H1 (cell line): ENCODE measurements around the gene GRK5. TPM values are rescaled to one million over a fixed set of nuclear protein-coding genes. Genes with fewer than 3 reads are reported as not detected.

Experiments used
- CTCF ChIA-PET: fragments of 300-600 bp; sonication (Branson Sonifier 250); formaldehyde crosslinking; loops from one replicate; lab custom pipeline; 2021; ENCODE audit not compliant: partially characterized antibody; lab: Charles Lee
- POLR2A ChIA-PET: fragments of 300-600 bp; sonication (Branson Sonifier 250); formaldehyde crosslinking; loops from one replicate; lab custom pipeline; 2021; ENCODE audit warnings: inconsistent platforms; ENCODE audit not compliant: partially characterized antibody; lab: Charles Lee
- DNase-seq, 2 experiments: peaks; one replicate each; pipeline versions ENCODE4 v3.0.0 to v3.0.0-alpha.2; 2010 to 2022; ENCODE audit warnings: low spot score in 2 of 2, low read depth in 1 of 2, mixed read lengths in 1 of 2
- FAIRE-seq: peaks from 2 replicates; lab custom pipeline; 2011; peaks lifted over from hg19 to GRCh38; lab: Jason Lieb, UNC
- H2AFZ ChIP-seq: 2 replicates; pipeline ENCODE4 v1.8.1; 2012; ENCODE audit warnings: low read length, inconsistent platforms
- H2AK5ac ChIP-seq: 2 replicates; pipeline ENCODE4 v1.6.1; 2013; ENCODE audit warnings: low read depth, low read length
- H2BK120ac ChIP-seq: replicated peaks from 2 replicates; pipeline ENCODE3; 2013; ENCODE audit warnings: low read depth, low read length, inconsistent platforms
- H2BK12ac ChIP-seq: 2 replicates; pipeline ENCODE4 v1.6.1; 2013; ENCODE audit warnings: low read depth, low read length
- H2BK15ac ChIP-seq: 2 replicates; pipeline ENCODE4 v1.6.1; 2013; ENCODE audit warnings: low read length
- H2BK20ac ChIP-seq: 2 replicates; pipeline ENCODE4 v1.6.1; 2013; ENCODE audit warnings: low read length
- H2BK5ac ChIP-seq: 2 replicates; pipeline ENCODE4 v1.6.1; 2013; ENCODE audit warnings: low read depth, low read length
- H3K14ac ChIP-seq: 2 replicates; pipeline ENCODE4 v1.6.1; 2013; ENCODE audit warnings: inconsistent platforms; ENCODE audit not compliant: insufficient read length
- H3K18ac ChIP-seq: 2 replicates; pipeline ENCODE4 v1.6.1; 2013; ENCODE audit warnings: low read length; ENCODE audit errors: extremely low read depth
- H3K23ac ChIP-seq: 2 replicates; pipeline ENCODE4 v1.6.1; 2013; ENCODE audit warnings: inconsistent platforms; ENCODE audit not compliant: insufficient read length
- H3K23me2 ChIP-seq: 2 replicates; pipeline ENCODE4 v1.6.1; 2013; ENCODE audit warnings: low read depth, low read length
- H3K27ac ChIP-seq: 2 replicates; pipeline ENCODE4 v1.6.1; 2011; ENCODE audit warnings: low read depth, low read length, inconsistent platforms
- H3K27me3 ChIP-seq, 4 experiments: replicated peaks in 1 of 4; 1 replicate in 1 of 4; 2 replicates in 3 of 4; pipeline versions ENCODE4 v1.6.1 to v1.8.1; 2011 to 2013; ENCODE audit warnings: low read length in 3 of 4, mild to moderate bottlenecking in 3 of 4, inconsistent platforms in 2 of 4, mixed read lengths in 2 of 4, moderate library complexity in 1 of 4; ENCODE audit not compliant: control insufficient read depth in 3 of 4, insufficient read depth in 3 of 4; ENCODE audit errors: extremely low read depth in 1 of 4
- H3K36me3 ChIP-seq, 4 experiments: 2 replicates each; pipeline versions ENCODE4 v1.6.1 to v1.8.1; 2011 to 2013; ENCODE audit warnings: mild to moderate bottlenecking in 4 of 4, low read length in 3 of 4, moderate library complexity in 2 of 4, control low read depth in 1 of 4, inconsistent platforms in 1 of 4; ENCODE audit not compliant: insufficient read depth in 4 of 4, control insufficient read depth in 2 of 4
- H3K4ac ChIP-seq: replicated peaks from 2 replicates; pipeline ENCODE3; 2013; ENCODE audit warnings: low read length, low read depth, mixed read lengths, inconsistent platforms; ENCODE audit not compliant: insufficient read length
- H3K4me1 ChIP-seq, 4 experiments: replicated peaks in 1 of 4; 1 replicate in 1 of 4; 2 replicates in 3 of 4; pipeline versions ENCODE4 v1.6.1 to v1.8.1; 2011 to 2013; ENCODE audit warnings: low read length in 3 of 4, inconsistent platforms in 2 of 4, mixed read lengths in 1 of 4; ENCODE audit not compliant: insufficient read depth in 4 of 4, control insufficient read depth in 3 of 4
- H3K4me2 ChIP-seq, 2 experiments: 2 replicates each; pipeline versions ENCODE4 v1.6.1 to v1.8.1; 2011 to 2013; ENCODE audit warnings: low read depth in 2 of 2, low read length in 2 of 2, control low read depth in 1 of 2, inconsistent platforms in 1 of 2, mild to moderate bottlenecking in 1 of 2; ENCODE audit not compliant: insufficient read depth in 1 of 2
- H3K4me3 ChIP-seq, 4 experiments: fragments of 200-600, 300-600 bp in 1 of 4; sonication (generic), shearing (Covaris generic), sonication (Bioruptor Twin) in 1 of 4; 2 replicates each; pipeline versions ENCODE4 v1.5.1 to v1.8.1; 2011 to 2016; ENCODE audit warnings: low read length in 4 of 4, low read depth in 3 of 4, control low read depth in 2 of 4, inconsistent platforms in 2 of 4, mild to moderate bottlenecking in 2 of 4, mixed read lengths in 1 of 4, moderate library complexity in 1 of 4; ENCODE audit not compliant: insufficient read depth in 2 of 4; ENCODE audit errors: extremely low read depth in 1 of 4
- H3K56ac ChIP-seq: replicated peaks from 2 replicates; pipeline ENCODE3; 2013; ENCODE audit warnings: low read depth, mild to moderate bottlenecking, mixed read lengths, low read length, inconsistent platforms; ENCODE audit not compliant: insufficient read length
- H3K79me1 ChIP-seq: 2 replicates; pipeline ENCODE4 v1.6.1; 2013; ENCODE audit warnings: low read depth, low read length, control low read depth
- H3K79me2 ChIP-seq, 2 experiments: 2 replicates each; pipeline versions ENCODE4 v1.6.1 to v1.8.1; 2012 to 2013; ENCODE audit warnings: low read length in 2 of 2, mild to moderate bottlenecking in 2 of 2, inconsistent platforms in 1 of 2; ENCODE audit not compliant: insufficient read depth in 2 of 2, control insufficient read depth in 1 of 2
- H3K9ac ChIP-seq, 4 experiments: replicated peaks in 1 of 4; 1 replicate in 1 of 4; 2 replicates in 3 of 4; pipeline versions ENCODE4 v1.6.1 to v1.8.1; 2011 to 2013; ENCODE audit warnings: low read depth in 3 of 4, low read length in 3 of 4, control low read depth in 2 of 4, mild to moderate bottlenecking in 2 of 4, moderate library complexity in 2 of 4, inconsistent platforms in 1 of 4; ENCODE audit errors: extremely low read depth in 1 of 4
- H3K9me3 ChIP-seq, 2 experiments: 2 replicates each; pipeline versions ENCODE4 v1.6.1 to v1.8.1; 2012 to 2013; ENCODE audit warnings: mild to moderate bottlenecking in 2 of 2, moderate library complexity in 2 of 2, control low read depth in 1 of 2, inconsistent platforms in 1 of 2, low read depth in 1 of 2, low read length in 1 of 2, mixed read lengths in 1 of 2; ENCODE audit not compliant: insufficient read depth in 2 of 2
- H4K20me1 ChIP-seq, 2 experiments: replicated peaks in 1 of 2; 2 replicates each; pipeline versions ENCODE3 to v1.8.1; 2011 to 2013; ENCODE audit warnings: inconsistent platforms in 2 of 2, low read length in 2 of 2, mild to moderate bottlenecking in 1 of 2; ENCODE audit not compliant: insufficient read depth in 2 of 2, control insufficient read depth in 1 of 2
- H4K5ac ChIP-seq: 2 replicates; pipeline ENCODE4 v1.6.1; 2013; ENCODE audit warnings: low read length, low read depth, mixed read lengths, inconsistent platforms; ENCODE audit not compliant: insufficient read length
- H4K8ac ChIP-seq: 2 replicates; pipeline ENCODE4 v1.8.0; 2013; ENCODE audit warnings: mild to moderate bottlenecking, moderate library complexity, low read length, inconsistent platforms; ENCODE audit not compliant: insufficient read depth; ENCODE audit errors: extremely low read depth
- H4K91ac ChIP-seq: replicated peaks from 2 replicates; pipeline ENCODE3; 2013; ENCODE audit warnings: low read length, mixed read lengths, inconsistent platforms; ENCODE audit not compliant: insufficient read length
- CHD2 ChIP-seq: IDR thresholded peaks from 2 replicates; pipeline ENCODE4 v1.6.1; 2012; ENCODE audit warnings: low read length, improper control_type of control experiment
- CTBP2 ChIP-seq: IDR thresholded peaks from 2 replicates; pipeline ENCODE4 v1.7.0; 2011; ENCODE audit warnings: borderline replicate concordance, mild to moderate bottlenecking, moderate library complexity, mixed read lengths, low read length; ENCODE audit not compliant: insufficient read depth, insufficient read length
- EGR1 ChIP-seq: IDR thresholded peaks from 2 replicates; pipeline ENCODE4 v1.6.1; 2011; ENCODE audit warnings: low read depth, low read length, borderline replicate concordance
- HDAC6 ChIP-seq: IDR thresholded peaks from one replicate; pipeline ENCODE4 v1.7.1; 2012; ENCODE audit warnings: low read depth, mild to moderate bottlenecking, inconsistent platforms, low read length, moderate library complexity
- KDM1A ChIP-seq: fragments of 200-600, 300-600 bp; sonication (generic); IDR thresholded peaks from 2 replicates; pipeline ENCODE4 v1.7.1; 2016; ENCODE audit warnings: mild to moderate bottlenecking, low read length, borderline replicate concordance
- POU5F1 ChIP-seq: IDR thresholded peaks from 2 replicates; pipeline ENCODE4 v1.6.1; 2011; ENCODE audit warnings: low read depth, mild to moderate bottlenecking, low read length, moderate library complexity
- RFX5 ChIP-seq: IDR thresholded peaks from 2 replicates; pipeline ENCODE4 v1.6.1; 2011; ENCODE audit warnings: low read depth, low read length, improper control_type of control experiment, borderline replicate concordance
- RNF2 ChIP-seq: fragments of 200-900, 300-1000 bp; sonication (generic); IDR thresholded peaks from 2 replicates; pipeline ENCODE4 v1.7.1; 2016; ENCODE audit warnings: borderline replicate concordance, low read depth, mild to moderate bottlenecking, antibody characterized with exemption, low read length; ENCODE audit not compliant: poor library complexity, severe bottlenecking; ENCODE audit errors: missing control alignments
- RXRA ChIP-seq: IDR thresholded peaks from 2 replicates; pipeline ENCODE4 v1.6.1; 2011; ENCODE audit warnings: low read depth, mild to moderate bottlenecking, low read length, moderate library complexity; ENCODE audit not compliant: insufficient read depth
- SIRT6 ChIP-seq: IDR thresholded peaks from one replicate; pipeline ENCODE4 v1.7.1; 2012; ENCODE audit warnings: low read length, inconsistent platforms
- SP4 ChIP-seq: IDR thresholded peaks from 2 replicates; pipeline ENCODE4 v1.6.1; 2012; ENCODE audit warnings: low read length, inconsistent platforms
- SRF ChIP-seq: IDR thresholded peaks from 2 replicates; pipeline ENCODE4 v1.6.1; 2011; ENCODE audit warnings: mild to moderate bottlenecking, low read depth, low read length, moderate library complexity
- USF2 ChIP-seq: IDR thresholded peaks from 2 replicates; pipeline ENCODE4 v1.6.1; 2011; ENCODE audit warnings: low read length, improper control_type of control experiment
- YY1 ChIP-seq: IDR thresholded peaks from 2 replicates; pipeline ENCODE4 v1.6.1; 2011; ENCODE audit warnings: low read depth, mild to moderate bottlenecking, low read length
- WGBS, 2 experiments: shearing (Covaris generic) in 1 of 2; methylation state at CpG; one replicate each; pipeline versions ENCODE4 v1.1.6 to v1.1.7; 2013 to 2015; ENCODE audit warnings: low lambda C conversion rate in 2 of 2, mixed read lengths in 2 of 2, inconsistent platforms in 1 of 2, low coverage in 1 of 2, missing lambda C conversion rate in 1 of 2; ENCODE audit not compliant: insufficient replicate concordance in 2 of 2, insufficient coverage in 1 of 2, insufficient read length in 1 of 2; ENCODE audit errors: extremely low coverage in 1 of 2, missing lambda C conversion rate in 1 of 2; 5-methylcytosine and 5-hydroxymethylcytosine counted together
- polyA plus RNA-seq, 7 experiments: library from polyadenylated mRNA; depleted of rRNA in 3 of 7; stranded (reverse) in 5 of 7; unstranded in 2 of 7; fragments of >200 nt in 5 of 7; fragments of 200-250 nt in 2 of 7; gene quantifications; 1 replicate in 5 of 7; 2 replicates in 1 of 7; 4 replicates in 1 of 7; pipeline versions ENCODE4 v1.2.1 to v1.2.3, GENCODE V29; 2011 to 2013; ENCODE audit warnings: missing spikeins in 2 of 7, mixed read lengths in 2 of 7
- total RNA-seq: library from RNA; stranded (reverse); fragmentation: NEBNext Ultra II Directional; extraction: Animal tissue kit (Norgen Biotek cat#: 25700); gene quantifications from 2 replicates; pipeline ENCODE4 v1.2.1, GENCODE V29; 2021

GRK5 gene
- total and polyA plus RNA-seq, 2 of the 8 experiments (the other 6 are each of a cell fraction or from before 2014, with no cell fraction given): 0.54 to 2.5 TPM

GRCh38 chr10:119282446-119282845 is 75.1 kb downstream of the GRK5 start:
- Histone ChIP-seq H3K18ac (no peak overlapping the region), H4K5ac (no peak overlapping the region), H3K14ac (no peak overlapping the region), H3K79me2 (no peaks in the 10 kb centered on the region), H3K56ac (no peak overlapping the region), H3K79me1 (no peaks in the 10 kb centered on the region), H2BK120ac (no peak overlapping the region), H3K4me3 (no peak overlapping the region), H2AK5ac (no peak overlapping the region), H2BK20ac (no peak overlapping the region), H4K91ac (no peak overlapping the region), H3K23me2 (peaks cover 2% of the 10 kb centered on the region; the same call in 1 of the 2 replicates), H3K27ac (no peak overlapping the region), H3K4me1 (no peaks in the 10 kb centered on the region; a peak in 1 of 7 replicates), H4K8ac (no peak overlapping the region), H2BK5ac (no peak overlapping the region), H3K9me3 (no peaks in the 10 kb centered on the region), H3K36me3 (no peaks in the 10 kb centered on the region), H3K27me3 (no peaks in the 10 kb centered on the region), H2AFZ (no peak overlapping the region), H4K20me1 (no peaks in the 10 kb centered on the region), H3K23ac (no peak overlapping the region), H2BK15ac (no peak overlapping the region), H3K9ac (no peak overlapping the region), H3K4me2 (no peak overlapping the region), H3K4ac (no peak overlapping the region), H2BK12ac (no peak overlapping the region)
- CTCF ChIA-PET: interaction anchor here (0.7 to 3.8 kb wide), 7 partner anchors 8 to 207 kb away, joined by 3 to 11 read pairs (median 3); no protein-coding TSS in a partner anchor
- 85% methylated on average over 6 of the region's 9 CpGs; no CpG with 5 or more reads in 1 of the 2 experiments for WGBS, 2 experiments
- no peak for FAIRE-seq
- no peak for DNase-seq
- POLR2A ChIA-PET: no interaction called here
- no peak for TF ChIP-seq USF2
- TF ChIP-seq RFX5: no peak
- no peak for TF ChIP-seq YY1
- no peak for TF ChIP-seq HDAC6
- no peak for TF ChIP-seq RNF2
- TF ChIP-seq SIRT6: no peak
- TF ChIP-seq CHD2: no peak
- TF ChIP-seq SP4: no peak
- TF ChIP-seq KDM1A: no peak
- no peak for TF ChIP-seq EGR1
- TF ChIP-seq POU5F1: no peak
- no peak for TF ChIP-seq RXRA
- TF ChIP-seq SRF: no peak
- no peak for TF ChIP-seq CTBP2
